SHP77 treated with DMSO at 0.1 percent for 48 hours (cell line): Measurements from ENCODE around the gene ANLN.
A peak's percentile ranks its signal among the peaks of the same experiment; 100 is the strongest.
"Not testable (repeated sequence)": the region's sequence is repeated elsewhere in the genome, so short reads cannot be mapped to it uniquely, and the experiment has no call there.

Source experiments
- DNase-seq: peaks from one replicate; lab custom pipeline; 2025; lab: John Stamatoyannopoulos, UW

ANLN gene

DNA sequence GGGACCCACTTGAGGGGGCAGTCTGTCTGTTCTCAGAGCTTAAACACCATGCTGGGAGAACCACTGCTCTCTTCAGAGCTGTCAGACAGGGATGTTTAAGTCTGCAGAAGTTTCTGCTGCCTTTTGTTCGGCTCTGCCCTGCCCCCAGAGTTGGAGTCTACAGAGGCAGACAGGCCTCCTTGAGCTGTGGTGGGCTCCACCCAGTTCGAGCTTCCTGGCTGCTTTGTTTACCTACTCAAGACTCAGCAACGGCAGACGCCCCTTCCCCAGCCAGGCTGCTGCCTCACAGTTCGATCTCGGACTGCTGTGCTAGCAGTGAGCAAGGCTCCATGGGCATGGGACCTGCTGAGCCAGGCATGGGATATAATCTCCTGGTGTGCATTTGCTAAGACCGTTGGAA, 11.1 kb upstream of the ANLN start:
- not testable (repeated sequence) for DNase-seq

DNA sequence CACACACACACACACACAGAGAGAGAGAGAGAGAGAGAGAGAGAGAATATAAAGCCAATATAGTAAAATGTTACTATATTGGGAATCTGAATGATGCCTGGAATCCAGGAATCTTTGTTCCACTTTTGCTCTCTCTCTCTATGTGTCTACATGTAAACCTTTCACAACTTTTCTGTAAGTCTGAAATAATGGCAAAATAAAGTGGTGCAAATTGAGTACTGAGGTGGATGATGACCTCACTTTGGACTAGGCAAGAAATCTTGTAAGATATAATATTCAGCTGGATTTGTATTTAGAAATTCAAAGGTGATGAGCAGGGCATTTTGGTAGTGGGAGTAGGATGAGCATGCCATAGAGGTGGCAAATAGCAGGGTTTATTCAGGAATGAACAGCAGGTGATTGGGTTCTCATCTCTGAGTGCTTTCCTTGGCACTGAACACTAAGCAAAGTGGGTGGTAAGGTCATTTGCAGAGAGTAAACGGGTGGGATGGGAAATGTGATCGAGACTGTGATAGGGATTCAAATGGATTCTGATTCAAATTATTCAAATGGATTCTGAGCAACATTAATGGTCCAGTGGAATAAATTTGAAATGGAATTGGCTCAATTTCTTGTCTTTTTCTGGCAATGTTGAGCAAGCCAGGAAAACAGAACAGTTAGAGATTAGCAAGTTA, 9.7 kb upstream of the ANLN start:
- no peak for DNase-seq

DNA sequence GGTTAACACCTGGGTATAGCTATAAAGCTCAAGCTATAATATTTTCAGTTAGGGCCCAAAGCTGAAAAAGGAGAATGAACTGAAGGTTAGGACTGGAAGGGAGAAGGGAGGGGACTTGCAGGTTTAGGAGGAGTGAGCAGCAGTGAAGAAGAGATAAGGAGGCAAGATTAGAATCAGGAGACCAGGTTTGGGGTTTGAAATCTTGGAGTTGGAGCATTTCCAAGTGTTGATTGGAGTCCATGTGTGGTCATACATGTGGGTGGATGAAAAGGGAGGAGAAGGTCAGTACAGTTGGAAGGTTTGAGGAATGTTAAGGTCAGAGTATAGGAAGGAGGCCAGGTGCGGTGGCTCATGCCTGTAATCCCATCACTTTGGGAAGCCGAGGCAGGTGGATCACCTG, 8.6 kb upstream of the ANLN start:
- DNase-seq = no peak

DNA sequence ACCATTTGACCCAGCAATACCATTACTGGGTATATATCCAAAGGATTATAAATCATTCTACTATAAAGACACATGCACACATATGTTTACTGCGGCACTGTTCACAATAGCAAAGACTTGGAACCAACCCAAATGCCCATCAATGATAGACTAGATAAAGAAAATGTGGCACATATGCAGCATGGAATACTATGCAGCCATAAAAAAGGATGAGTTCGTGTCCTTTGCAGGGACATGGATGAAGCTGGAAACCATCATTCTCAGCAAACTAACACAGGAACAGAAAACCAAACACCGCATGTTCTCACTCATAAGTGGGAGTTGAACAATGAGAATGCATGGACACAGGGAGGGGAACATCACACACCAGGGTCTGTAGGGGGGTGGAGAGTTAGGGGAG, 6.4 kb upstream of the ANLN start:
- not testable (repeated sequence) for DNase-seq

DNA sequence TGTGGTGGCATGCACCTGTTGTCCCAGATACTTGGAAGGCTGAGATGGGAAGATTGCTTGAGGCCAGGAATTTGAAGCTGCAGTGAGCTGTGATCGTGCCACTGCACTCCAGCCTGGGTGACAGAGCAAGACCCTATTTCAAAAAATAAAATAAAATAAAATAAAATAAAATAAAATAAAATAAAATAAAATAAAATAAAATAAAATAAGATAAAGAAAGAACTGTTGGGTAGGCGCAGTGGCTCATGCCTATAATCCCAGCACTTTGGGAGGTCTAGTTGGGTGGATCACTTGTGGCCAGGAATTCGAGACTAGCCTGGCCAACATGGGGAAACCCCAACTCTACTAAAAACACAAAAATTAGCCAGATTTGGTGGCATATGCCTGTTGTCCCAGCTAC, 4.0 kb upstream of the ANLN start:
- DNase-seq = not testable (repeated sequence)

DNA sequence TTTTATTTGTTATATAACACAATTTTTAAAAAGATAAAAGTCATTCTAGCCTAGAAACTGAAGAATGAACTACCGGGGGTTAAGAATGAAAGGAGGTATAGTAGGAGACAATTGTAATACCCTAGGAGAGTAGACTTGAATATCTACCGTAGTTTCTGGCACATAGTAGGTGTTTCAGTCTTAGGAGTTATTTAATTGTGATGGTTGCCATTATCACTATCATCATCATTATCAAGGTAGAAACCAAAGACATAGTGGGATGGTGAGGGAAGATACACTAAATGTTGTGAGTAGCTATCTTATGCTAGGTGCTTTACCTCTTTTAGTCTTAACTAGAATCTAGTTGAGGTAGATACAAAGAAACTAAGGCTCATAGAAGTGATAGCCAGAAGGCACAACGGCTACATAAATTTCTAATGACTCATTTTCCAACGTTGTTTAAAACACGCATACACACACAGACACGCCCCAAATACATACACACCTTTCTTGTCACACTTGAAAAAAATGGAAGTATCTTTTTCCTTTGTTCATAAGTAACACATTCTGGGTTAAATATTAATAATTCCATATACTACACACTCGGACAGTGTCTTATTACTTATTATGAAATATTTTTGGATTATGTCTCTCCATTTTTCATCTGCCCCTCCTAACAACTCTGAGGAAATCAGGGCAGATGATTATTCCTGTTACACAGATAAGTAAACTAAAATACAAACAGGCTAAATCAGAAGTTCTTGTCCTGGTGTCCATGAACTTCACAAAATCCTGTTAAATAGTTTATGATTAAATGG, 2.0 kb upstream of the ANLN start:
- no peak for DNase-seq

DNA sequence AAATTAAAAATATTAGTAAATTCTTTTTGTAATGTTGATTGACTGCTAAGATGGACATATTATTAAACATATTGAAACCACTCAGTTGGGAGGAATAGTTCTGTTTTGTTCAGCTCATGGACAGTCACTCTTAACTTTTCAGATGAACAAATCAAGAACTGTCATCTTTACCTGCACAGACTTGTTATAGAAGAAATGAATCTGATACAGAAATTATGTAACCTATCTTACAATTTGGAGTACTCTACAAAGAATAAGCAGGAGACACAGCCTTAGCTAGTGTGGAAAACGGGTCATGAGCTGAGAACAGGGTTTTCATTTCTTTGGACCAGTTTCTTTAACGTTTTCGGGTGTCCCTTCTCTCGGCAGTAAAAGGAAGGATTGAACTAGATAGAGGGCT, 1.2 kb upstream of the ANLN start:
- DNase-seq = no peak

DNA sequence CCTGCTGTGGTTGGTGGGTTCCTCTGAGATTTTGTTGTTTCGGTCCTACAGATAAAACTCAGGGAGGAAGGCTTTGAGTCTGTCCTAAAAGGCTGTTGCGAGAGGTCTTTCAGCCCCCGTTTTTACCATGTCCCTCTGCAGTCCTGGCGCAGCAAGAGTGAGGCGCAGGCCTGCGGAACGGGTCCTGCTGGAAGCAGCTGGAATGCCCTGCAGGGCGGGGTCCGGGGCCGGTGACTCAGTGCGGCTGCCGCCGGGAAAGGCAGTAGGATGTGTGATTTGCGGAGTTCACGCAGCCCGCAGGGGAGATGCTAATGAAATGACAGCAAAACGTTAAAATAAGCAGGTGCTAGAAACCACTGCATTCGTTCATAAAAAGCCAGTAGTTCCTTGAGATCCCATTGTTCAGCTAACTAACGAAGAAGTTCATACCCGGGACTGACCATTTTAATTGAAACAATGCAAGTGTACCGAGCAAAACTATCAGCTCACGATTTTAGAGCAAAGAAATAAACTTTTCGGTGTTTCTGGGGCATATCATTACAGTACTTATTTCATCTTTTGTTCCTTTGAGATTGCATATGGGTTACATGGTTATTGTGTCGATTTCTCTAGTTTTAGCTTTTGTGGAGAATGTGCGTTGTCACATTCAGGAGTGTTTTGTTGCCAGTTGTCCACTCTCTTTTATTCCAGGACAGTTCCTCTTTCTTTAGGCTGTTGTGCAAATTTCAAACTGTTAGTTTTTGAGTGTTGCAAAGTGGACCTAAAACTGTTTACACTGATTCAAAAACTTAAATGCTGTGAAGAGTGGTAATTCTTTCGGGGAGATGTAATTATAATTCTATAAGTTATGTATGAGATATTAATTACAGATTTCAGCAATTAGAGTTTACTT, 783 bp downstream of the ANLN start:
- peak; percentile 84 for DNase-seq

DNA sequence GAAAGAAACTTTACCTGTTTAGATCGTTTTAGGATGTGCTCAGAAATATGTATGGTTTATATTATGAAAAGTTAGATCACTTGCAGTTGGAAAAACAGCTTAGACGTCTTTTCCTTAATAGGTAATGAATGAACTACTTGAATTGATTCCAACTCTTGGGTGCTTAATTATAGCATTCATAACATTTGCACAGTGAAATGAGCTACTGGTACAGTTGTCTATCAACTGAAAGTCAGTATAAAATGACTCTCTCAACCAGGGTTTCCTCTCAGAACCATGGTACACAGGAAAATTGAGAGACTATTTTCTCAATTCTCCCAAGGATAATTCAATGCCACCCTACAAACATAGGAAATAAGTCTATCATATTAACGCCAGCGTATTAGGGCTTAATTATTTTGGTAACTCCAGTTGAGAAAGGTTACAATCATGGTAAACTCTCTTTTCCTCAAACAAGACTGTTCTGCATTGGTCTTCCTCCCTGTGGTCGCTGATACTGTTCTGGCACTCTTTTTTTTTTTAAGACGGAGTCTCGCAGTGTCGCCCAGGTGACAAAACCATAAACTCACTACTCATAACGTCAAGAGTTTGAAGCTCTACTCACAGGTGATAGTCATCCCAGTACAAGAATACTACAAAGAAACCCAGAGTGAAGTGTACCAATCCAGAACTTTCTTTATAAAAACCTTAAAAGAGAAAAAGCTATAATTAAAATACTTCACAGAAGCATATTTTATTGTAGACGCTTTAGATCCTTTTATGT, 2.0 kb downstream of the ANLN start:
- DNase-seq = no peak

DNA sequence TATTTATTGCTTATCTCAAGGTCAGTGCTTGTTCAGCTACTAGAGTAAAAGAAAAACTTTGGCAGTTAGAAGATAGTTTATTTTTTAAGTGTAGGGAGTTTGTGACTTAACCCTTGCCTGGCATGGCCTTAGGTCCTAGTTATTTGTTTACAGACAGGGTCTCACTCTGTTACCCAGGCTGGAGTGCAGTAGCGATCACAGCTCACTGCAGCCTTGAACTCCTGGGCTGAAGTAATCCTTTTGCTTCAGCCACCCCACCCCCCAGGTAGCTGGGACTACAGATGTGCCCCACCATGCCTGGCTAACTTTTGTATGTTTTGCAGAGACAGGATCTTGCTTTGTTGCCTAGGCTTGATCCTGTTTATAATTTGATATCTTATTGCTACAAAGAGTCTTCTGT, 4.2 kb downstream of the ANLN start:
- DNase-seq = no peak

DNA sequence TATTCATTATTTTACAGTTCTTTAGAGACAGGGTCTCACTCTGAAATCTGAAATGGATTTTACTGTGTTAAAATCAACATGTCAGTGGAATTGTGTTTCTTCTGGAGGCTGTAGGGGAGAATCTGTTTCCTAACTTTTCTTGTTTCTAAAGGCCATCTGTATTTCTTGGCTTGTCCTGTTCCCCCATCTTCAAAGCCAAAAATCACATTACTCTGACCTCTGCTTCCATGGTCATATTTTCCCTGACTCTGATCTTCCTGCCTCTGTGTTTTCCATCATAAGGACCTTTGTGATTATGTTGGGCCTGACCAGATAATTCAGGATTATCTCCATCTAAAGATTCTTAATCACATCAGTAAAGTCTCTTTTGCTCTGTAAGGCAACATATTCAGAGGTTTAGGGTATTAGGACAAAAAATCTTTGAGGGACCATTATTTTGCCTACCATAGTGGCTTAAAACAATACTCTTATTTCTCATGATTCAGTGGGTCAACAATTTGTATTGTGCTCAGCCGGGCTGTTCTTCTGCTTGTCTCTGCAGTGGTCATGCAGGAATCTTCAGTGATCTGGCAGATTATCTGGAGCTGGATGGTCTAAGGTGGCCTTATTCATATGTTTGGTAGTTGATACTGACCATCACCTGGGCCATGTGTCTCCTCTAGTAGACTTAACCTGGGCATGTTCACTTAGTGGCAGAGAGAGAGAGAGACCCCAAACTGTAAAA, 5.7 kb downstream of the ANLN start:
- DNase-seq = no peak

DNA sequence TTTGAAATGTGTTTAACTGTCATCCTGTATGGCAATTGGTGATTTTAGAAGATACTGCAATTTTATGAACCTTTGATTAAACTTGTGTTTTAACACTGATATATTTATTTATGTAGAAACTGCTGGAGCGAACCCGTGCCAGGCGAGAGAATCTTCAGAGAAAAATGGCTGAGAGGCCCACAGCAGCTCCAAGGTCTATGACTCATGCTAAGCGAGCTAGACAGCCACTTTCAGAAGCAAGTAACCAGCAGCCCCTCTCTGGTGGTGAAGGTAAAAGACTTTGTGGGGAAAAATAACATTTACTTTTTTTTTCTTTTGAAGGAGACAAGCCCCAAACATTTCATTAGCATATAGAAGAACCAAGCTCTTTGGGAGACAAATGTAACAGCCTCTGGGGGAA, 6.5 kb downstream of the ANLN start:
- DNase-seq = no peak

DNA sequence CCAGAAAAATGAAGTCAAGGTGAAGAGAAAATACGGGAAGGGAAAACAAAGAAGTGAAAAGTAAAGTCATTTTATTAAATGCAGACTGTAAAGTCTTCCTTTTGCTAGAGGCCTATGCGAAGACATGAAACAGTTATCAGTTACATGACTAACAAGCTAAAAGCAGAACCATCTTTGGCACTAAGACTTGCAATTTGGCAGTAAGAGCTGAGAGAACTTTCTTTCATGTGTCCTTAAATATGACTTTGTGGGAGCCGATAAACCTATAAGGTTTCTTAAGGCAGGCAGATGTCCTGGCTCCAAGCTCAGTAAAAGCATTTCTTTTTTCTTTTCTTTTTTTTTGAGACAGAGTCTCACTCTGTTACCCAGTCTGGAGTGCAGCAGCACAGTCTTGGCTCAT, 10.4 kb downstream of the ANLN start:
- no peak for DNase-seq

DNA sequence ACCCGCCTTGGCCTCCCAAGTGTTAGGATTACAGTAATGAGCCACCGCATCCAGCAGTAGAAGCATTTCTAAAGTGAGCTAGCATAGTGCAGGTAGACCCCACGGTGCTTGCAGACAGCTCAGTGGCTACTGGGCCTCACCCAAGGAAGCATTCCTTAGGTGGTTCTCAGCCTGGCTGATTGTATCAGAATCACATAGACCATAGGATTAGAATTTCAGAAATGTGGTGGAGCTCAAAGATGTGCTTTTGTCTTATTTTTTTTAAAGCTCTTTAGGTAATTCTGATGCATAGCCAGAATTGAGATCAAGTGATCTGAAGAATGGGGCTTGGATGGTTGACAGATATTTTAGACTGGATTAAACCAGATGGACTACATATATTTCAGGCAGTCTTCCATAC, 10.9 kb downstream of the ANLN start:
- DNase-seq = no peak

DNA sequence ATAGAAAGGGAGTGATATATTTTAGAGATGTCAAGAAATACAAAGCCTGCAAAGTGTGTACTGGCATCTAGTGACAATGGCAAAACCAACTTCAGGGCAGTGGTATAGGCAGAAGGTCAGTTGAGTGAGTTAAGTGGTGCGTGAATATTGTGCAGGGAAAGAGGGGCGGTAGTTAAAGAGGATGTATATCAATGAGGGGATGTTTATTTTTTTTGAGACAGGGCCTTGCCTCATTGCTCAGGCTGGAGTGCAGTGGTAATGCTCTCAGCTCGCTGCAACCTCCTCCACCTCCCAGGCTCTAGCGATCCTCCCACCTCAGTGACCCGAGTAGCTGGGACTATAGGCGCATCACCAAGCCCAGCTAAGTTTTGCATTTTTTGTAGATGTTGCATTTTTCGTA, 13.8 kb downstream of the ANLN start:
- no peak for DNase-seq

DNA sequence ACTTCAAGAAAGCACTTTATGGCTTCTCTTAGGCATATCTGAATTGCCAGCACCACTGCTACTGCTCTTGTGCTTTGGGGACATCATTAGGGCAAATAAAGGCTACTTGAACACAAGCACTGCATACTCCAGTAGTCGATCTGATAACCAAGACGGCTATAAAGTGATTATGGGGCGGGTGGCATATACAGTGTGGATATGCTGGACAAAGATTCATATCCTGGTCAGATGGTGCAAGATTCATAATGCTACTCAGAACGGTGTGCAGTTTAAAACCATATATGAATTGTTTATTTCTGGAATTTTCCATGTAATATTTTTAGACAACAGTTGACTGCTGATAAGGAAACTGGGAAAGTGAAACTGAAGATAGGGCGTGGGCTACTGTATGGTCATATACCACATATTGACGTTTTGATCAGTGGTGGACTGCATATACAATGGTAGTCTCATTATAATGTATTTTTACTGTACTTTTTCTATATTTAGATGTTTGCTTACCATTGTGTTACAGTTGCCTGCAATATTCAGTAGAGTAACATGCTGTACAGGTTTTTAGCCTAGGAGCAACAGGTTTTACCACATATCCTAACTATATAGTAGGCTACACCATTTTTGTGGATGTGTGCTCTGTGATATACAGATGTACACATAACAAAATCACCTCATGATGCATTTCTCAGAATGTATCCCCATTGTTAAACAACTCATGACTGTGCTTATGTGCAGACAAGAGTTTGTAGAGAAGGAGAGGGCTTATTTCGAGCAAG, 15.2 kb downstream of the ANLN start:
- DNase-seq = no peak

DNA sequence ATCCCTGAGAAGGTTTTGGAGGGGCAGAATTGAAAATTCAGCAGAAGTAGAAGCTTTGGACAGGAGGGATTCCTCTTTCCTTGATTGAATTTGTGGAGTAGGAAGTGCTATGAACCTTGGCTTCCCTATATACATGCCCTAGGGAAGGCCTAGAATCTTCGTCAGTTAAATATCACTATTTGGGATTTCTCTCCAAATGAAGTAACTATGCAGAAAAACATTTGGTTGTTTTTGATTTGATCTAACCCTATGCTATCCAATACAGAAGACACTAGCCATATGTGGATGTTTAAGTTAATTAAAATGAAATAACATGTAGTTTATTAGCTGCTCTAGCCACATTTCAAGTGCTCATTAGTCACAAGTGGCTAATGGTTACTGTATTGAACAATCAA, 15.7 kb downstream of the ANLN start:
- no peak for DNase-seq

DNA sequence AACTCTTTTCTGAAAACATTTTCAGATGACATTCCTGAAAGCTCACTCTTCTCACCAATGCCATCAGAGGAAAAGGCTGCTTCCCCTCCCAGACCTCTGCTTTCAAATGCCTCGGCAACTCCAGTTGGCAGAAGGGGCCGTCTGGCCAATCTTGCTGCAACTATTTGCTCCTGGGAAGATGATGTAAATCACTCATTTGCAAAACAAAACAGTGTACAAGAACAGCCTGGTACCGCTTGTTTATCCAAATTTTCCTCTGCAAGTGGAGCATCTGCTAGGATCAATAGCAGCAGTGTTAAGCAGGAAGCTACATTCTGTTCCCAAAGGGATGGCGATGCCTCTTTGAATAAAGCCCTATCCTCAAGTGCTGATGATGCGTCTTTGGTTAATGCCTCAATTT, 16.5 kb downstream of the ANLN start:
- no peak for DNase-seq

DNA sequence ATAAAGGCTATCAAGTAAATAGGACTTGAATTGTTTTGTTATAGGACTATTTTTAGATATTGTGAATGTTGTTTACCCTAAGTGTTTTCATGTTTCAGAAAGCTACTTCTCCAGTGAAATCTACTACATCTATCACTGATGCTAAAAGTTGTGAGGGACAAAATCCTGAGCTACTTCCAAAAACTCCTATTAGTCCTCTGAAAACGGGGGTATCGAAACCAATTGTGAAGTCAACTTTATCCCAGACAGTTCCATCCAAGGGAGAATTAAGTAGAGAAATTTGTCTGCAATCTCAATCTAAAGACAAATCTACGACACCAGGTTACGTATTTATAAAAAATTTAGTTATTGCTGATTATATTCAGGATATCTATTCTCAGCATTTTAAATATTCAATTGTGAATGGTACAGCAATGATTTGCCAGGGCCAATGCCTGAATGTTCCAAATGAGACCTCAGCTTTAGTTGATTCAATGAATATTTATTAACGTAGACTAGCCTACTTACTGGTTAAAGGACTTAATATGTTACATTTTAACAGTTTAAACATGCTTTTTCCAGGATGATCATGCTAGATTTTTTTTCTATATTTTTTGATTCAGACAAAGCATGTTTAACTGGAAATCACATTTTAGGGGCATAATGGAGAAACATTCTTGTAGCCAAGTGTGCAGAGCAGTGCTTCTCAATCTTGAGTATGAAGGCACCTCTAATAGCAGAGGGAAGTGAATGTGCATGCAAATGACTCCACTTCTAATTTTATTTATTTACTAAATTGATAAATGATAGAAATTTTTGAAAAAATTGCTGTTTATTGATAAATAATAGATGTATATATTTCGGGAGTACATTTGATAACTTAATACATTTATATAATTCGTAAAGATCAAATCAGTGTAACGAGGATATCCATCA, 18.2 kb downstream of the ANLN start:
- no peak for DNase-seq

DNA sequence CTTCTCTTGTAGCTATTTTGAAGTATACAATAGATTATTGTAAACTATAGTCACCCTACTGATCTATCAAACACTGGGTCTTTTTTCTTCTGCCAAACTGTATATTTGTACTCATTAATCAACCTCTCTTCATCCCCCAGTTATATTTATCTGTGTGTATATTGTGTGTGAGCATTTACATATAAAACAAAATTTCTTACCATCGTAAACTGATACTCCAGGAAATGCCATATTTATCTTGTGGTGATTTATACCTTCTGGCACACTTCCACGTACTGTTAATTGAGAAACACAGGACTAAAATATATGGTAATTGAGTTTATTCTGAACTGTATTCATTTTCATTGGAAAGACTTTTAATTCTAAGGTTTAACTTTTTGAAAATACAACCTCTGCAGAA, 18.9 kb downstream of the ANLN start:
- DNase-seq = no peak
